HG02885 (cell line): ENCODE results near the gene TUBGCP2.
A peak's percentile ranks its signal among the peaks of the same experiment; 100 is the strongest.

Experiments used
- ATAC-seq: cut with Tn5 transposase; IDR thresholded peaks from one replicate; pipeline ENCODE4 v1.9.1; 2021; ENCODE audit warnings: mild to moderate bottlenecking; ENCODE audit not compliant: unreplicated experiment, poor library complexity

Gene TUBGCP2

GRCh38 chr10:133342942-133343341 lies 34.3 kb upstream of the TUBGCP2 start:
- ATAC-seq: no peak

- no peak for ATAC-seq
These were observed 33.3 kb upstream of the TUBGCP2 start for GRCh38 chr10:133341983-133342382.

- ATAC-seq: no peak
These were observed 31.2 kb upstream of the TUBGCP2 start for GRCh38 chr10:133339708-133340380.

GRCh38 chr10:133338080-133339071 lies 29.7 kb upstream of the TUBGCP2 start:
- ATAC-seq: no peak

- ATAC-seq: no peak
These were observed 28.7 kb upstream of the TUBGCP2 start for GRCh38 chr10:133337370-133337725.

- ATAC-seq: no peak
These were observed 28.1 kb upstream of the TUBGCP2 start, which contains the start of gene CALY for GRCh38 chr10:133336577-133337369. Gene CALY, minus strand, starts transcription at chr10:133336896. Its CDS starts 7,907 bp downstream, at chr10:133328989.

- ATAC-seq: no peak
These were observed 27.5 kb upstream of the TUBGCP2 start for GRCh38 chr10:133336118-133336576.

GRCh38 chr10:133335246-133336117 lies 26.8 kb upstream of the TUBGCP2 start:
- peak; percentile 47 for ATAC-seq

GRCh38 chr10:133334503-133335245 lies 26.0 kb upstream of the TUBGCP2 start:
- peak; percentile 13 for ATAC-seq

GRCh38 chr10:133332936-133333699 lies 24.4 kb upstream of the TUBGCP2 start:
- ATAC-seq: no peak

GRCh38 chr10:133329491-133330202 lies 21.0 kb upstream of the TUBGCP2 start:
- peak; percentile 85 for ATAC-seq

GRCh38 chr10:133328358-133329343 lies 20.0 kb upstream of the TUBGCP2 start:
- no peak for ATAC-seq

- no peak for ATAC-seq
These were observed 19.1 kb upstream of the TUBGCP2 start for GRCh38 chr10:133327651-133328357.

- no peak for ATAC-seq
These were observed 18.3 kb upstream of the TUBGCP2 start for GRCh38 chr10:133326745-133327650.

- no peak for ATAC-seq
These were observed 17.5 kb upstream of the TUBGCP2 start for GRCh38 chr10:133326223-133326551.
